ENCODE measurements around the gene CPA4.

DNA sequence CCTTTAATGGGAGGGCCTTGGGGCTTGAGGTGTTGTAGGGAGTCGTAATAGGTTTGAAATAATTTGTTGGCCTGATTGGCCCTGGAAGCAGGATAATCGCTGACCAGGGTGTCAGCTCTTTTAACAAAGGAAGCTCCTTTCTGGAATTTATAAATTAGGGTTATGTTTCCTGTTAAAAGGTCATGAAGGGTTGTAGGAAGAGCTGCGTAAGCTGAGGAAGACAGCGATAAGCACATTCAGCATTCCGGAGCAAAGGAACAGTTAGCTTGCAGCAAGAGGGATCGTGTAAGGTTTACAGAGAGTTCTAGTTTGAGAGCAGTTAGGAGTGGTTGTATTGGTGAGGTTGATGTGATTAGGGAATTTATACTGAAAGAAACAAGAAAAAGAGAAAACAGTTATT, 21.3 kb downstream of the CPA4 start:
- TF ChIP-seq POLR2A (IDR thresholded peaks at IDR 0.05) (no peak), EP300 (IDR thresholded peaks at IDR 0.05) (no peak)
- TF ChIP-seq, protein P1, sequence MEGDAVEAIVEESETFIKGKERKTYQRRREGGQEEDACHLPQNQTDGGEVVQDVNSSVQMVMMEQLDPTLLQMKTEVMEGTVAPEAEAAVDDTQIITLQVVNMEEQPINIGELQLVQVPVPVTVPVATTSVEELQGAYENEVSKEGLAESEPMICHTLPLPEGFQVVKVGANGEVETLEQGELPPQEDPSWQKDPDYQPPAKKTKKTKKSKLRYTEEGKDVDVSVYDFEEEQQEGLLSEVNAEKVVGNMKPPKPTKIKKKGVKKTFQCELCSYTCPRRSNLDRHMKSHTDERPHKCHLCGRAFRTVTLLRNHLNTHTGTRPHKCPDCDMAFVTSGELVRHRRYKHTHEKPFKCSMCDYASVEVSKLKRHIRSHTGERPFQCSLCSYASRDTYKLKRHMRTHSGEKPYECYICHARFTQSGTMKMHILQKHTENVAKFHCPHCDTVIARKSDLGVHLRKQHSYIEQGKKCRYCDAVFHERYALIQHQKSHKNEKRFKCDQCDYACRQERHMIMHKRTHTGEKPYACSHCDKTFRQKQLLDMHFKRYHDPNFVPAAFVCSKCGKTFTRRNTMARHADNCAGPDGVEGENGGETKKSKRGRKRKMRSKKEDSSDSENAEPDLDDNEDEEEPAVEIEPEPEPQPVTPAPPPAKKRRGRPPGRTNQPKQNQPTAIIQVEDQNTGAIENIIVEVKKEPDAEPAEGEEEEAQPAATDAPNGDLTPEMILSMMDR (IDR thresholded peaks at IDR 0.05), result no peak
